Activated T-helper 2 cell treated with anti-CD3 and anti-CD28 coated beads, Interferon-gamma antibody, Interleukin-2, Interleukin-4, amounts not matched to agents 10 μg/mL and 5 μg/mL and 100 μg/mL, durations not matched to agents 14 hours and 24 hours and 36 hours (primary cell): ENCODE measurements around the gene YY2. TPM values are rescaled to one million over a fixed set of nuclear protein-coding genes. Genes with fewer than 3 reads are reported as not detected.

ENCODE experiments used
- DNase-seq: peaks from one replicate; pipeline ENCODE4 v3.0.0; 2021; ENCODE audit warnings: low spot score
- H3K27ac Mint-ChIP-seq: one replicate; pipeline ENCODE4 v1.8.0; 2021; ENCODE audit warnings: mixed read lengths
- H3K27me3 Mint-ChIP-seq: one replicate; pipeline ENCODE4 v1.8.0; 2021; ENCODE audit warnings: low read depth, mixed read lengths
- H3K36me3 Mint-ChIP-seq: one replicate; pipeline ENCODE4 v1.8.0; 2021; ENCODE audit warnings: low read depth, mixed read lengths
- H3K4me1 Mint-ChIP-seq: one replicate; pipeline ENCODE4 v1.8.0; 2021; ENCODE audit warnings: low read depth, mixed read lengths
- H3K4me3 Mint-ChIP-seq: one replicate; pipeline ENCODE4 v1.8.0; 2021; ENCODE audit warnings: low read depth, mild to moderate bottlenecking, moderate library complexity, mixed read lengths
- H3K9me3 Mint-ChIP-seq: one replicate; pipeline ENCODE4 v1.8.0; 2021; ENCODE audit warnings: mixed read lengths
- intact Hi-C: fragments of 100-400 bp; cut with micrococcal nuclease; formaldehyde crosslinking; loops from one replicate; pipeline ENCODE4 v1.15.1; 2023
- total RNA-seq: library from RNA; stranded (reverse); gene quantifications from 2 replicates; pipeline ENCODE4 v1.2.3, GENCODE V29; 2022

The YY2 gene
- total RNA-seq, 1 donor from 2014 or later, result 2.0 TPM

DNA sequence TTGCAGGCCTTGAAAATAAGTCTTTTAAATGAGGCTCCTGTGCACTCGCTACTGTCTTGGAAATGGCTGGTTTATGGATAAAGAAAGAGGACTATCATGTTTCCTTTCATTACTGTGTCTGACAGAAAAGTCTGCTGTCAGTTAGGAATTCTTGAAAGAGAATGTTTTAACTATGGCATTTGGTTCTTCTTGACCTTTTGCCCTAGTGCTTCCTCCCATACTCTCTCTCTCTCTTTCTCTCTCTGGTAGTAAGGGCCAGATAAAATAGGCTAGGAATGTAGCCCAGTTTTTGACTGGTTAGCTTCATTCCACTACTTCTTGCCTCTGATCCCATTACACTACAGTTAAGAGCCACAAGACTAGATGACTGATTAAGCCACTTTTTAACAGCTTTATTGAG lies 29.8 kb downstream of the YY2 start:
- Mint-ChIP-seq H3K4me3 (no peak overlapping the region), H3K27ac (no peak overlapping the region), H3K36me3 (peaks cover 10% of the 10 kb centered on the region), H3K4me1 (no peaks in the 10 kb centered on the region), H3K9me3 (no peaks in the 10 kb centered on the region), H3K27me3 (no peaks in the 10 kb centered on the region)
- intact Hi-C loops, result no loop called here
- no peak for DNase-seq

DNA sequence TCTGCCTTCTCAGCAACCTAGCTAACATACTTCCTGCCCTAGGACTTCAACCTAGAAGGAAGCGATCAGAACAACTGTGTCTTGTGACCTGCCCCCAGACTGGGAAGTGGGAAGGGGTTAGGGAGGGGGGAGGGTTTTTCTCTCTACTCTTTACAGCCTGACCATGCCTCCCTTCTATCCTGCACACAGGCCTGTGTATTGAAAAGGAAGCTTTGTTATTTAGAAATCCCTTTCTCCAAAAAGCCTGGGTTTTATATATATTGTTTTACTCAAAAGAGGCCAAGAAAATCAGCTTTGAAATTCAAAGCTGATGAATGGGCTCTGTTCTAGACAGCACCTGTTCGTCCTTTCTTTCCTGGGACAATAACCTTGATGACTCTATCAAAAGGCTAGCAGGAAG lies 49.5 kb downstream of the YY2 start:
- no peak for DNase-seq
- no peak overlapping the region for H3K4me3 Mint-ChIP-seq
- no peaks in the 10 kb centered on the region for H3K36me3 Mint-ChIP-seq
- H3K4me1 Mint-ChIP-seq, result no peaks in the 10 kb centered on the region
- intact Hi-C loops, result no loop called here
- H3K27ac Mint-ChIP-seq, result no peak overlapping the region
- no peaks in the 10 kb centered on the region for H3K9me3 Mint-ChIP-seq
- H3K27me3 Mint-ChIP-seq, result no peaks in the 10 kb centered on the region

DNA sequence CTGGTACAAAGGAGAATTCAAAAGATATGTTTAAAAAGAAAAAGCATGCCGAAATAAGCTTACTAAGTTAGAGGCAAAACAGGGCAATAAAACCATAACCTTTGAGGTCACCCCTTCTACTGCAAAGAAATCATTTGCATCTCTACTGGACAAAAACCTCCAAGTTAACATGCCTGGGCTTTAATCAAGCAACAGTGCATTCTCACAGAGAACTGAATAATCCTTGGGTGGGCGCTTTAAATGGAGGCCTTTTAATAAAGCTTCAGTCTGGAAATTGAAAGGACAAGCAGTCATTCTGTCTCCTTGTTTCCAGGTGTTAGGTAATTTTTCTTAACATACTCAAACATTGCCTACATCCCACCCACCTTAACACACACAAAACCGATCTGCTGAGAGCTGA lies 50.2 kb downstream of the YY2 start:
- no peaks in the 10 kb centered on the region for H3K36me3 Mint-ChIP-seq
- no peaks in the 10 kb centered on the region for H3K27me3 Mint-ChIP-seq
- DNase-seq, result no peak
- no peak overlapping the region for H3K4me3 Mint-ChIP-seq
- H3K4me1 Mint-ChIP-seq, result no peaks in the 10 kb centered on the region
- intact Hi-C loops, result no loop called here
- H3K27ac Mint-ChIP-seq, result no peak overlapping the region
- no peaks in the 10 kb centered on the region for H3K9me3 Mint-ChIP-seq

DNA sequence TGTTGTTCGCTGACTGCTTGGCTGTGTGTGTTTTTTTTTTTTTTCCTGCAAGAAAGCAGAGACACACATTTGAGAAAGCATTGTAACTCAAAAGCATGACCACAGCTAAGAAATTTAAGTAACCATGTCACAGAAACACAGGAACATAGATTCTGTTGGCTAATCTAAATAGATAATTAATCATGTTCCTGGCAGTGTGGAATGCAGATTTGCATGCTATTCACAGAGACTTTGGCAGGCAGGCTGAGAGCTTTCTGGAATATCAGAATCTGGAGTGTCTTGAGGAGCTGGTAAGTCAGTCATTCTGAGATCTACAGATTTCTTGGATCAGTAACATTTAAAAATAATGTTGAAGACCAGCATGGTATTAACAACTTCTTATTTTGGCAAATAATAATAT lies 51.5 kb downstream of the YY2 start:
- Mint-ChIP-seq H3K36me3 (no peaks in the 10 kb centered on the region), H3K4me1 (peaks cover 2% of the 10 kb centered on the region), H3K27ac (no peak overlapping the region), H3K4me3 (no peak overlapping the region), H3K9me3 (no peaks in the 10 kb centered on the region), H3K27me3 (no peaks in the 10 kb centered on the region)
- DNase-seq, result no peak
- intact Hi-C loops, result no loop called here

Other genes with a start within 250 kb of the YY2 start
- 0.23 TPM in 2 replicates for gene KLHL34, start 197.7 kb upstream of the YY2 start, total RNA-seq
- gene SMPX, start 97.9 kb upstream of the YY2 start, total RNA-seq, result not detected in 2 replicates
- 9.8 and 10.4 TPM in 2 replicates for gene MBTPS2, start 16.4 kb upstream of the YY2 start, total RNA-seq
- gene SMS, start 84.7 kb downstream of the YY2 start, total RNA-seq, result 143 TPM in 2 replicates
- gene PHEX, start 176.3 kb downstream of the YY2 start, total RNA-seq, result 7.6 and 7.8 TPM in 2 replicates